K562 (cell line): ENCODE results near the gene DNMT1. TPM values are rescaled to one million over a fixed set of nuclear protein-coding genes. Genes with fewer than 3 reads are reported as not detected.
"Not testable (repeated sequence)": the region's sequence is repeated elsewhere in the genome, so short reads cannot be mapped to it uniquely, and the experiment has no call there.

Source experiments
- MGA ChIP-seq: fragments of 450-650 bp; IDR thresholded peaks from 2 replicates; pipeline ENCODE4 v1.6.1; 2016; ENCODE audit warnings: mild to moderate bottlenecking, moderate library complexity
- NR2C2 ChIP-seq, 2 experiments: fragments of 200-800 bp in 1 of 2; sonication (Bioruptor generic) in 1 of 2; sonication (generic) in 1 of 2; formaldehyde crosslinking in 1 of 2; IDR thresholded peaks; 2 replicates each; pipeline versions ENCODE4 v1.6.1 to v1.8.0; 2016 to 2022; ENCODE audit warnings: mild to moderate bottlenecking in 1 of 2, missing compliant biosample characterization in 1 of 2, missing genetic modification characterization in 1 of 2, missing genetic modification reagents in 1 of 2
- NR4A1 ChIP-seq, 2 experiments: fragments of 250-450 bp in 1 of 2; fragments of 450-650 bp in 1 of 2; sonication (Bioruptor Pico) in 1 of 2; IDR thresholded peaks; 2 replicates each; pipeline versions ENCODE4 v1.4.0 to v1.6.1; 2016 to 2020; ENCODE audit warnings: mild to moderate bottlenecking in 2 of 2, missing compliant biosample characterization in 1 of 2, missing genetic modification characterization in 1 of 2, moderate library complexity in 1 of 2
- polyA plus RNA-seq, 8 experiments: library from polyadenylated mRNA; depleted of rRNA in 4 of 8; stranded (reverse) in 5 of 8; unstranded in 3 of 8; fragments of >200 nt; fragmentation: Nextera tagmentation in 2 of 8; fragmentation: Illumina TruSeq in 1 of 8; extraction: Ambion mirVana in 2 of 8; extraction: Trizol in 1 of 8; gene quantifications; 2 replicates each; pipeline versions ENCODE4 v1.2.1 to v1.2.3, GENCODE V29; 2011 to 2014; ENCODE audit warnings: inconsistent platforms in 1 of 8, missing spikeins in 1 of 8
- total RNA-seq, 7 experiments: library from RNA; depleted of rRNA in 6 of 7; stranded (reverse); fragments of >200 nt in 6 of 7; fragmentation: Illumina TruSeq in 2 of 7; extraction: Trizol in 2 of 7; gene quantifications; 2 replicates each; pipeline versions ENCODE4 v1.2.1 to v1.2.3, GENCODE V29; 2011 to 2021; ENCODE audit warnings: low replicate concordance in 1 of 7

Gene DNMT1
- total and polyA plus RNA-seq, 9 of the 15 experiments (the other 6 are each of a cell fraction or from before 2014, with no cell fraction given), result 80.1 to 271 (median 121) TPM

GRCh38 chr19:10198889-10199644 lies 4.3 kb upstream of the DNMT1 start (continued):
- TF ChIP-seq MGA (0 out of 2 replicates have a peak, but pooled peaks have one; percentile 12), NR4A1 (tag; IDR thresholded peaks at IDR 0.05) (peak; percentile 48; the same call in 1 of the 2 replicates), NR2C2 (tag; IDR thresholded peaks at IDR 0.05) (peak; percentile 65)
- not testable (repeated sequence) for TF ChIP-seq NR4A1, NR2C2 (CRISPR knock-in tag; IDR thresholded peaks at IDR 0.05)
- TF ChIP-seq, all 486 proteins: peak for 8; not testable (repeated sequence) for 478
